Daoy (cell line): Measurements from ENCODE around the gene PLEKHM3. TPM values are rescaled to one million over a fixed set of nuclear protein-coding genes. Genes with fewer than 3 reads are reported as not detected.

ENCODE experiments used
- DNase-seq: peaks from one replicate; pipeline ENCODE4 v3.0.0-alpha.2; 2015; ENCODE audit warnings: low read depth
- total RNA-seq: library from RNA; depleted of rRNA; stranded (reverse); fragments of >200 nt; shearing (Covaris generic); gene quantifications from 2 replicates; pipeline ENCODE4 v1.2.3, GENCODE V29; 2014; rRNA removed

The PLEKHM3 gene
- total RNA-seq, 1 experiment from 2014 or later: 6.4 TPM

- no peak for DNase-seq
These were observed 228.6 kb downstream of the PLEKHM3 start for GRCh38 chr2:207796585-207797350.

DNA sequence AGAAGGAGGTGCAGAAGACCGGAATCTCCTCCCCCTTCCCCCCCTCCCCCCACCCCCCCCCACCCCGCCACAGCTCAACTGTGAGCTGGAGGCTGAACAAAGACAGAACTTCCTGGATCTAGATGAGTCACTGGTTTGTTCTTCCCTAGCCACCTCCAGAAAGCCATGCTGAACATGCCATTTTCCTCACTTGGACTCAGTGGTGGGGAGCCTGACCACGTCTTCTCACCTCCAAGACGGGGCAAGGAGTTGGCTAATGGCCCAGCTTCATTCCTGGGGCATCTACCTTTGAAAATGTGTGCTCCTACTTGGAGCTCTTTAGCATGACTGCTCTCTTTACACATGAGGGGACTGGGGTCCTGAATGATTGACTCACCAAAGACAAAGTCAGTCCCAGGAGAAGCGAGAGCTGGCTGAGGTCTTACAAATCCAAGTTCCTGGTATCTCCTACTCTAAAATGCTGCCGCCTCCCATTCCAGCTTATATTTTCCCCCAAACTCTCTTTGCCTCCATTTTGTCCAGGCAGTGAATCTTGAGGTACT, 233.0 kb downstream of the PLEKHM3 start:
- peak; percentile 75 for DNase-seq

DNA sequence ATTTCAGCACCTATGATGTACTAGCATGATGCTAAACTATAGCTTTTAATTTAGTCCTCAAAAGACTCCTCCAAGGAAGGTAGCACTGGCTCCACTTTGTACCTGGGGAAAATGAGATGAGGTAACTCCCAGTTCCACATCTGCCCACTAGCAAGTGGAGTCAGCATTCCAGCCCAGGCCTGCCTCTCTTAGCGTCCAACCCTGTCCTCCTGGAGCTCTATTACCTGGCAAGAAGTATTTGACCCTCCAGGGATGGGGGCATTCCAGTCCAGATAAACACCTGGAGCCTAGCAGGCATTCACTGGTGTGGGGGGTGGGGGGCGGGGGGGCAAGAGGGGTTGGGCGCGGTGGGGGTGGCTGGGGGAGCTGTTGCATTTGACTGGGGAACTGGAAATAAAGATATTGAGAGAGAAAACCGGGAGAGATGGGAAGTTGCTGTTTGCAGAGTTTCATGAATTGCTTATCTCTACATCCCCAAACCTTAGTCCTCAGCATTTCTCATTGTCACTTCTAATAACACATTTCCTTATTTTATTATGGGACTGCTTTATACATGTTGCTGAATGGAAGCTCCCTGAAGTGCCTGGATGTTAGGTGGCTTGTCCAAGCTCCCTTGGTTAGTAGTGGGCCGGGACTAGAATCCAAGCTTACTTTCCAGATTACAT, 233.6 kb downstream of the PLEKHM3 start:
- no peak for DNase-seq

GRCh38 chr2:207790898-207791297, 234.4 kb downstream of the PLEKHM3 start:
- DNase-seq: no peak

- no peak for DNase-seq
These were observed 237.5 kb downstream of the PLEKHM3 start for GRCh38 chr2:207787800-207788199.

- DNase-seq: no peak
These were observed 238.3 kb downstream of the PLEKHM3 start for GRCh38 chr2:207787017-207787416.

DNA sequence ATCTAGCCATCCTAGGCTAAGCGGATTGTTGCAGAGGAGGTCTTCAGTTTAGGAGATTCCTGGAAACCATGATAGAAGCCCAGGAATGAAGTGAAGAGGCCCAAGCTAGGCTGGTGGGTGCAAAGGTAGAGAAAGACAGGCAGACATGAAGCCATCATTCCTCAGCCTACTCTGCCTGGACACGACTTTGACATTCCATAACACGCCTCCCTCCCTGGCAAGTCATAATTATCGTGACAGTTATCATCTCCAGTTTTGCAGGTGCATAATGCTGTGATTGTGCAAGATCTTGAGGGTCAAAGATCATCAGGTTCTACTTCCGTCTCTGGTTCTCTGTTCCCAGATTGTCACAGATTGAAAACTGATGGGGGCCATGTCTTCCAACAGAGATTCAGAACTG, 240.4 kb downstream of the PLEKHM3 start:
- no peak for DNase-seq

DNA sequence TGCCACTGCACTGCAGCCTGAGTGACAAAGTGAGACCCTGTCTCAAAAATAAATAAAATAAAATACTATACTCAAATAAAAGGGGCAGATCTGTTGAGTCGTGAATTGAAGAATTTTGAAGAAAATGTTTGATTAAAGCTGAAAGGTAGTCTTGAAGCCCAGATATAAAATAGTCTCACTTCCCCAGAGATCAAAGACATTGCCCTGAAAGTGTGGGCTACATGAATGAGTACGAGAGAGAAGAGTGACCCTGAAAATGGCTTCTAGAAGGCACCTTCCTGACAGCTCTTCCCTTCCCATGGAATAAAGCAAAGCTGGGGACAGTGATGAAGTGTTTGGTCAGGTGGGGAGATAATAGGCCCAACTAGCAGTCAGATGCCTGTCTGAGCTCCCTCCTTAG, 241.8 kb downstream of the PLEKHM3 start:
- no peak for DNase-seq

DNA sequence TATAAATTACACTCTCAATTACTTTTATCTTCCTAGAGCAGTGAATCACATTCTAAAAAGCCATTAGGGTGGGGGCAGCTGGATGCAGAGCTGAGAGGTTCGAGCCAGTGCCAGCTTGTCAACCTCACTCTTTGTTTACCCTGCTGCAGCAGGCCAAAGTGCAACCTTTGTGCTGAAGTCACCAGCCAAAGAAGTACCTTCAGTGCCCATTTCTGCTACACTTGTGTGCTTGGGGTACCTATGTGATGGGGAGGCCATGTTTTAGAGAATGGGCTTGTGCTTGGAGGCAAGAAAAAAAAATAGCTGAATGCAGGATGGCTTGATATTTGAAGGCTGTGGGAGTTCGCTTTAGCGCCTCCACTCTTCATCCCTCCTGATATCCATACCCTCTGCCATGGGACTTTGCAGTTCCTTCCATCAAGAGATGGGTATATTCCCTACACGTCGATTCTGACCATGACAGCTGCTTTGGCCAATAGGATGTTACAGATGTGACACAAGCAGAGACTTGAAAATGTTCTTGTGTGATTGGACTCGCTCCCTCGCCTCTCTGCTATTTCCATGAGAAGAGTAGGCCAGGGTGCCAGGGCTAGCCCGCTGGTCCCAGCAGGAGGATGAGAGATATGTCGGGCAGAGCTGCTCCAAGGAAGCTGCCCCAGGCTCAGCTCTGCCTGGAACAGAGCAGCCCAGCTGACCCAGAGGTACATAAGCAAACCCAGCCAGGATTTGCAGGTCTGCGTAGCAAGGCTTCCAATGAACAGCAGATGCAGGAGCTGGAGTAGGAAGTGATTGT, 242.9 kb downstream of the PLEKHM3 start:
- peak; percentile 34 for DNase-seq

- no peak for DNase-seq
These were observed 245.8 kb downstream of the PLEKHM3 start for GRCh38 chr2:207779523-207779922.

- no peak for DNase-seq
These were observed 246.9 kb downstream of the PLEKHM3 start for GRCh38 chr2:207778298-207778882.

GRCh38 chr2:207777124-207777523, 248.2 kb downstream of the PLEKHM3 start:
- DNase-seq: no peak

DNA sequence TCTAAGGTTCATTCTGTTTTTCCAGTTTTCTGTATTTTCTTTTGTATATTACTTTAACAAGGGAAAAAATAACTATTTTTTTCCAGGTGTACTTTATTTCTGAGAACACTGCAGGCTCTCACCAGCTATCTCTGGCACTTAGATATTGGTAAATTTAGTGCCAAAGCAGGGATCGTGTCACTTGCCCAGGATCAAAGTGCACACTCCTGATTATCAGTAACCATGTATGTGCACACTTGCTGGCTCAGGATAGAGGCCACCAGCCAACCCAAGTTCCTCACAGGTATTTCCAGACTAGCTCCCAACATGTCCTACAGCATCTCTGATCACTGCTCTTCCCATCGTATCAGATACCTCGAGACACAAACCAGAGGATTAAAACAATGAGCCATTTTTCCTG, 249.9 kb downstream of the PLEKHM3 start:
- no peak for DNase-seq

- no peak for DNase-seq
These were observed 252.5 kb downstream of the PLEKHM3 start for GRCh38 chr2:207772844-207773205.

GRCh38 chr2:207772081-207772843, 253.1 kb downstream of the PLEKHM3 start:
- DNase-seq: no peak

DNA sequence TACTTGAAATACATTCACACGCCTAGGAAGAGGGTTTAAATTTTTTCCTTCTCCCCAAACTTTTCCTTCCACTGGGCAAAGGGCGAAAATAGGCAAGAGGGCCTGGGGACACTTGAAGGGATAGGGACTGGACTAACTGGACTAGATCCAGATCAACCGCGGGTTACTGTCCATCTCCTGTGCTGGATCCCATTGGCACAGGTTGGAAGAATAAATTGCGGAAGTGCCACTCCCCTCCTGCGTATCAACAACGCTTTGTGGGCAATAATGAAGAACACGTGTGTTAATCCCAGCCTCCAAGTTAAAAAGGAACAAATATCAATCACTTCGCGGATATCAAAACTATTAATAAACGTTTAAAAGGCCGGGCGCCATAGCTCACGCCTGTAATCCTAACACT, 253.9 kb downstream of the PLEKHM3 start:
- DNase-seq: no peak

Other genes starting within 250 kb of the PLEKHM3 start
- not detected in 2 replicates for gene CRYGD, start 99.0 kb upstream of the PLEKHM3 start, total RNA-seq
- gene CRYGC, start 104.3 kb upstream of the PLEKHM3 start, total RNA-seq: not detected in 2 replicates
- not detected in 2 replicates for gene CRYGB, start 120.6 kb upstream of the PLEKHM3 start, total RNA-seq
- not detected in 2 replicates for gene CRYGA, start 138.1 kb upstream of the PLEKHM3 start, total RNA-seq
- not detected in 2 replicates for gene C2orf80, start 164.5 kb upstream of the PLEKHM3 start, total RNA-seq
- 48.1 and 51.1 TPM in 2 replicates for gene IDH1, start 229.5 kb upstream of the PLEKHM3 start, total RNA-seq
- 11.4 and 12.5 TPM in 2 replicates for gene PIKFYVE, start 240.7 kb upstream of the PLEKHM3 start, total RNA-seq